ENCODE results near the gene LENEP. TPM values are rescaled to one million over a fixed set of nuclear protein-coding genes. Genes with fewer than 3 reads are reported as not detected.
A peak's percentile ranks its signal among the peaks of the same experiment; 100 is the strongest.

Gene LENEP
- total RNA-seq, 1 experiment from 2014 or later = 2.8 TPM

DNA sequence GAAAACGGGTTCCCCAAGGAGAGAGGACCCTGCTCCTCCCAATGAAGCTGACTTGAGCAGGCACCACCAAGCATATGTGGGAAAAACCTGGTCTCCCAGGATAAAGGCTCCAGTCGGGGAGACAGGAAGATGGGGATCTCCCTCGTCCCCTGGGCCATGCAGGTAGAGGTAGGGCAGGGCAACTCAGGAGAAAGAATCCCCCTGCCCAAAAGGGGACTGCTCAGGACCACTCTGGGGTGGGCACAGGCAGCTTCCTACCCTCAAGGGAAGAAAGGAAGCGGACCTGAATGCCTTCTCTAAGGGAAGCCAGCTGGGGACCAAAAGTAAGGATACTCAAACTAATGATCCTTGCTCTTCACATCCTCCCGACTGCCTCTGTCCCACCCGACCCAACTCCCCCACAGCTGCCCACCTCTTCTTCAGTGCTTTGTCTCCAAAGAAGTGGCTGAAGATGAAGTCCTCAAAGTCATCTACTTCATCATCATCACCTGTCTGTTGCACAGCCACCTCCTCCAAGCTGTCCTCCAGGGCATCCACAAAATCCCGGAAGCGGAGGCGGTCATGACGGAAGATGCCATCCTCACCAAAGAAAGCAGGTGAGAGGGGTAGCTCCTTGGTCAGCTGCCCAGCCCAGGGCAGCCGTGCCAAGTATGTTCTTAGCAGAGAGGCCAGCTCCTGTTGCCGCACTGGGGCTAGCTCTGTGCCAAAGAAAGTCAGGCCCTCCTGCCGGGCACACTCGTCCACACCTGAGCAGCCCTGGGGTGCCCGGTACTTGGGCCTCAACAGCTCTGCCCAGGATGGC is 48.0 kb upstream of the LENEP start:
- WGBS (ENCODE audit: extremely low coverage, insufficient read length, low lambda C conversion rate) = no CpG with 5 or more reads among the region's 15 CpGs
- Histone ChIP-seq H4K20me1 (ENCODE audit: control insufficient read depth, insufficient read depth, insufficient read length) (no peaks in the 10 kb centered on the region), H2BK20ac (ENCODE audit: low read depth, low read length, poor library complexity, severe bottlenecking) (no peak overlapping the region), H2BK5ac (ENCODE audit: insufficient read length, low read length) (no peak overlapping the region), H3K79me1 (ENCODE audit: insufficient read depth, low read depth, low read length, poor library complexity, severe bottlenecking) (no peaks in the 10 kb centered on the region), H3K4me2 (ENCODE audit: insufficient read depth, insufficient read length, low read length) (no peak overlapping the region), H3T11ph (ENCODE audit: low read length) (no peak overlapping the region), H2BK15ac (ENCODE audit: low read depth, low read length) (no peak overlapping the region), H3K9ac (ENCODE audit: extremely low read depth, insufficient read length, low read length) (no peak overlapping the region), H3K18ac (ENCODE audit: insufficient read length, low read depth, low read length) (no peak overlapping the region), H3K79me2 (ENCODE audit: insufficient read depth, low read length) (no peaks in the 10 kb centered on the region), H3K27ac (ENCODE audit: insufficient read length, low read depth, low read length) (no peak overlapping the region), H3K4ac (ENCODE audit: low read depth, low read length) (no peak overlapping the region), H3K4me1 (ENCODE audit: insufficient read depth, low read length) (peaks cover 3% of the 10 kb centered on the region; the same call in 1 of the 2 replicates), H3K56ac (ENCODE audit: insufficient read length, low read depth, low read length) (no peak overlapping the region), H2BK12ac (ENCODE audit: insufficient read length, low read depth, low read length) (no peak overlapping the region), H3K9me3 (ENCODE audit: control insufficient read depth, low read depth, low read length) (no peaks in the 10 kb centered on the region), H2BK120ac (ENCODE audit: low read depth, low read length, poor library complexity, severe bottlenecking) (no peak overlapping the region), H4K5ac (ENCODE audit: insufficient read length, low read depth, low read length) (no peak overlapping the region), H3K23ac (ENCODE audit: insufficient read length, low read depth, low read length) (no peak overlapping the region), H3K27me3 (ENCODE audit: insufficient read depth, low read length) (no peaks in the 10 kb centered on the region), H3K23me2 (ENCODE audit: insufficient read length, low read depth, low read length, poor library complexity, severe bottlenecking) (no peaks in the 10 kb centered on the region), H4K8ac (replicated peaks; ENCODE audit: insufficient read length, low read depth, low read length) (no peak overlapping the region), H2AFZ (ENCODE audit: low read length) (no peak overlapping the region), H2AK5ac (ENCODE audit: insufficient read length, low read length) (no peak overlapping the region), H4K91ac (ENCODE audit: insufficient read length, low read depth, low read length) (no peak overlapping the region), H3K14ac (ENCODE audit: insufficient read depth, low read length) (no peak overlapping the region)
- TF ChIP-seq, protein P1, sequence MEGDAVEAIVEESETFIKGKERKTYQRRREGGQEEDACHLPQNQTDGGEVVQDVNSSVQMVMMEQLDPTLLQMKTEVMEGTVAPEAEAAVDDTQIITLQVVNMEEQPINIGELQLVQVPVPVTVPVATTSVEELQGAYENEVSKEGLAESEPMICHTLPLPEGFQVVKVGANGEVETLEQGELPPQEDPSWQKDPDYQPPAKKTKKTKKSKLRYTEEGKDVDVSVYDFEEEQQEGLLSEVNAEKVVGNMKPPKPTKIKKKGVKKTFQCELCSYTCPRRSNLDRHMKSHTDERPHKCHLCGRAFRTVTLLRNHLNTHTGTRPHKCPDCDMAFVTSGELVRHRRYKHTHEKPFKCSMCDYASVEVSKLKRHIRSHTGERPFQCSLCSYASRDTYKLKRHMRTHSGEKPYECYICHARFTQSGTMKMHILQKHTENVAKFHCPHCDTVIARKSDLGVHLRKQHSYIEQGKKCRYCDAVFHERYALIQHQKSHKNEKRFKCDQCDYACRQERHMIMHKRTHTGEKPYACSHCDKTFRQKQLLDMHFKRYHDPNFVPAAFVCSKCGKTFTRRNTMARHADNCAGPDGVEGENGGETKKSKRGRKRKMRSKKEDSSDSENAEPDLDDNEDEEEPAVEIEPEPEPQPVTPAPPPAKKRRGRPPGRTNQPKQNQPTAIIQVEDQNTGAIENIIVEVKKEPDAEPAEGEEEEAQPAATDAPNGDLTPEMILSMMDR (conservative IDR thresholded peaks at IDR 0.05) = no peak
- Mint-ChIP-seq H3K9me3 (no peaks in the 10 kb centered on the region), H3K36me3 (ENCODE audit: insufficient read depth in 1 of 3, low read depth in 3 of 3) (peaks cover 0 to 10% (median 5%) of the 10 kb centered on the region in 3 experiments; a peak in 5 of 7 replicates), H3K4me1 (peaks cover 18% of the 10 kb centered on the region in 2 experiments), H3K27ac (peak overlapping the region in 1 of 3 experiments; percentile 35; a peak in 1 of 7 replicates), H3K4me3 (no peak overlapping the region), H3K27me3 (ENCODE audit: low read depth) (no peaks in the 10 kb centered on the region)
- DNase-seq = no peak
